Endothelial cell of umbilical vein (primary cell): ENCODE data around the gene EXOC3L1.

ENCODE experiments used
- CTCF ChIP-seq, 2 donors: IDR thresholded peaks; 1 replicate in 1 of 2; 2 replicates in 1 of 2; pipeline ENCODE4 v1.5.1; 2011; ENCODE audit warnings: low read length in 2 of 2, mild to moderate bottlenecking in 2 of 2, moderate library complexity in 2 of 2, control low read depth in 1 of 2, inconsistent platforms in 1 of 2, low read depth in 1 of 2; ENCODE audit not compliant: insufficient read depth in 1 of 2; ENCODE audit errors: extremely low read depth in 1 of 2
- EZH2 ChIP-seq: IDR thresholded peaks from 2 replicates; pipeline ENCODE4 v1.6.1; 2012; ENCODE audit warnings: borderline replicate concordance, low read depth, mild to moderate bottlenecking, moderate library complexity, low read length, inconsistent platforms; ENCODE audit not compliant: severe bottlenecking
- FOS ChIP-seq: IDR thresholded peaks from 2 replicates; pipeline ENCODE4 v1.6.1; 2011; ENCODE audit warnings: mild to moderate bottlenecking, low read length, moderate library complexity, borderline replicate concordance; ENCODE audit not compliant: insufficient read depth
- MAX ChIP-seq: IDR thresholded peaks from 2 replicates; pipeline ENCODE4 v1.6.1; 2011; ENCODE audit not compliant: insufficient read depth, insufficient read length
- MYC ChIP-seq: IDR thresholded peaks from one replicate; pipeline ENCODE4 v1.6.1; 2011; ENCODE audit warnings: mild to moderate bottlenecking, low read depth, low read length
- POLR2A ChIP-seq: IDR thresholded peaks from 2 replicates; pipeline ENCODE4 v1.6.1; 2012; ENCODE audit warnings: low read depth, mild to moderate bottlenecking, control low read depth, low read length
- POLR2AphosphoS5 ChIP-seq: IDR thresholded peaks from 2 replicates; pipeline ENCODE4 v1.6.1; 2012; ENCODE audit warnings: low read depth, mild to moderate bottlenecking, control low read depth, low read length, moderate library complexity; ENCODE audit not compliant: insufficient read depth

GRCh38 chr16:67145746-67146145 is 44.2 kb downstream of the EXOC3L1 start:
- TF ChIP-seq POLR2A (no peak), EZH2 (no peak), CTCF (IDR thresholded peaks at IDR 0.05; ENCODE audit: extremely low read depth in 1 of 2, insufficient read depth in 1 of 2, low read depth in 1 of 2, low read length in 2 of 2) (no peak), POLR2AphosphoS5 (no peak), FOS (no peak), MYC (no peak), MAX (no peak)
